SK-N-SH (cell line): Measurements from ENCODE around the gene TCEANC.

ENCODE experiments used
- CHD2 ChIP-seq: fragments of 150-350 bp; IDR thresholded peaks from 2 replicates; pipeline ENCODE4 v1.6.1; 2018; ENCODE audit warnings: low read length; ENCODE audit not compliant: partially characterized antibody
- FOXJ3 ChIP-seq: sonication (generic); formaldehyde crosslinking; IDR thresholded peaks from 2 replicates; pipeline ENCODE4 v1.5.1; 2020; ENCODE audit warnings: mild to moderate bottlenecking, missing genetic modification reagents
- POLR2AphosphoS5 ChIP-seq: IDR thresholded peaks from 2 replicates; pipeline ENCODE4 v1.6.1; 2012; ENCODE audit warnings: low read depth, low read length
- SMC3 ChIP-seq: IDR thresholded peaks from 2 replicates; pipeline ENCODE4 v1.6.1; 2012; ENCODE audit warnings: low read depth, low read length, improper control_type of control experiment
- TCF12 ChIP-seq: IDR thresholded peaks from 2 replicates; pipeline ENCODE4 v1.4.0; 2012
- TF ChIP-seq, protein P1 (sequence below): IDR thresholded peaks from 2 replicates; pipeline ENCODE4 v1.4.0; 2012; ENCODE audit warnings: low read depth
- TF ChIP-seq, protein P2 (sequence below): fragments of 200-600 bp; sonication (generic); IDR thresholded peaks from 2 replicates; pipeline ENCODE4 v1.6.1; 2017; ENCODE audit warnings: antibody characterized with exemption, mild to moderate bottlenecking, moderate library complexity
- TF ChIP-seq, protein P3 (sequence below): IDR thresholded peaks from 2 replicates; pipeline ENCODE4 v1.6.1; 2012; ENCODE audit warnings: mild to moderate bottlenecking, low read depth, low read length, moderate library complexity

DNA sequence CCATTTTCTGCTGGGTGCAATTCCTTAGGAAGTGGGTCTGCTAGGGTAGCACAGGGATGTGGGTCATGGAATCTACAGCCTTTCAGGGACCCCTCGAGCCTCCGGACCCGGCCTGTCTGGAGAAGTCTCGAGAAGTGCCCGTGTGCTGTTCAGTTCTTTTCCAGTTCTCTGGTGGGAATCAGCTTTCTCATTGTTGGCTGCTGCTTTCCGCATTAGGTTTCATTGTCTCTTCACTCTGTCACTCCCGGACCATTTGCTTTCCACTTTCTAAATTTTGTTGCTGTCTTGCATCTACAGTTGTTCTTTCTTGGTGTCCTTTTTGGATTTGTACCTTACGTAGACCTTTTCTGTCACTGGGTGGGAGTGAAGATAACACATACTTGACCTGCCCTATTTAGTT, 42.0 kb downstream of the TCEANC start:
- TF ChIP-seq POLR2AphosphoS5 (no peak), FOXJ3 (CRISPR knock-in tag) (no peak), TCF12 (no peak), SMC3 (no peak), CHD2 (no peak)
- TF ChIP-seq, protein P1, sequence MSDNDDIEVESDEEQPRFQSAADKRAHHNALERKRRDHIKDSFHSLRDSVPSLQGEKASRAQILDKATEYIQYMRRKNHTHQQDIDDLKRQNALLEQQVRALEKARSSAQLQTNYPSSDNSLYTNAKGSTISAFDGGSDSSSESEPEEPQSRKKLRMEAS = no peak
- TF ChIP-seq, protein P2, sequence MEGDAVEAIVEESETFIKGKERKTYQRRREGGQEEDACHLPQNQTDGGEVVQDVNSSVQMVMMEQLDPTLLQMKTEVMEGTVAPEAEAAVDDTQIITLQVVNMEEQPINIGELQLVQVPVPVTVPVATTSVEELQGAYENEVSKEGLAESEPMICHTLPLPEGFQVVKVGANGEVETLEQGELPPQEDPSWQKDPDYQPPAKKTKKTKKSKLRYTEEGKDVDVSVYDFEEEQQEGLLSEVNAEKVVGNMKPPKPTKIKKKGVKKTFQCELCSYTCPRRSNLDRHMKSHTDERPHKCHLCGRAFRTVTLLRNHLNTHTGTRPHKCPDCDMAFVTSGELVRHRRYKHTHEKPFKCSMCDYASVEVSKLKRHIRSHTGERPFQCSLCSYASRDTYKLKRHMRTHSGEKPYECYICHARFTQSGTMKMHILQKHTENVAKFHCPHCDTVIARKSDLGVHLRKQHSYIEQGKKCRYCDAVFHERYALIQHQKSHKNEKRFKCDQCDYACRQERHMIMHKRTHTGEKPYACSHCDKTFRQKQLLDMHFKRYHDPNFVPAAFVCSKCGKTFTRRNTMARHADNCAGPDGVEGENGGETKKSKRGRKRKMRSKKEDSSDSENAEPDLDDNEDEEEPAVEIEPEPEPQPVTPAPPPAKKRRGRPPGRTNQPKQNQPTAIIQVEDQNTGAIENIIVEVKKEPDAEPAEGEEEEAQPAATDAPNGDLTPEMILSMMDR = no peak
- TF ChIP-seq, protein P3, sequence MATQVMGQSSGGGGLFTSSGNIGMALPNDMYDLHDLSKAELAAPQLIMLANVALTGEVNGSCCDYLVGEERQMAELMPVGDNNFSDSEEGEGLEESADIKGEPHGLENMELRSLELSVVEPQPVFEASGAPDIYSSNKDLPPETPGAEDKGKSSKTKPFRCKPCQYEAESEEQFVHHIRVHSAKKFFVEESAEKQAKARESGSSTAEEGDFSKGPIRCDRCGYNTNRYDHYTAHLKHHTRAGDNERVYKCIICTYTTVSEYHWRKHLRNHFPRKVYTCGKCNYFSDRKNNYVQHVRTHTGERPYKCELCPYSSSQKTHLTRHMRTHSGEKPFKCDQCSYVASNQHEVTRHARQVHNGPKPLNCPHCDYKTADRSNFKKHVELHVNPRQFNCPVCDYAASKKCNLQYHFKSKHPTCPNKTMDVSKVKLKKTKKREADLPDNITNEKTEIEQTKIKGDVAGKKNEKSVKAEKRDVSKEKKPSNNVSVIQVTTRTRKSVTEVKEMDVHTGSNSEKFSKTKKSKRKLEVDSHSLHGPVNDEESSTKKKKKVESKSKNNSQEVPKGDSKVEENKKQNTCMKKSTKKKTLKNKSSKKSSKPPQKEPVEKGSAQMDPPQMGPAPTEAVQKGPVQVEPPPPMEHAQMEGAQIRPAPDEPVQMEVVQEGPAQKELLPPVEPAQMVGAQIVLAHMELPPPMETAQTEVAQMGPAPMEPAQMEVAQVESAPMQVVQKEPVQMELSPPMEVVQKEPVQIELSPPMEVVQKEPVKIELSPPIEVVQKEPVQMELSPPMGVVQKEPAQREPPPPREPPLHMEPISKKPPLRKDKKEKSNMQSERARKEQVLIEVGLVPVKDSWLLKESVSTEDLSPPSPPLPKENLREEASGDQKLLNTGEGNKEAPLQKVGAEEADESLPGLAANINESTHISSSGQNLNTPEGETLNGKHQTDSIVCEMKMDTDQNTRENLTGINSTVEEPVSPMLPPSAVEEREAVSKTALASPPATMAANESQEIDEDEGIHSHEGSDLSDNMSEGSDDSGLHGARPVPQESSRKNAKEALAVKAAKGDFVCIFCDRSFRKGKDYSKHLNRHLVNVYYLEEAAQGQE = no peak
